Activated CD8-positive, alpha-beta T cell treated with anti-CD3 and anti-CD28 coated beads for 36 hours (primary cell): ENCODE data around the gene POLR3H. TPM values are rescaled to one million over a fixed set of nuclear protein-coding genes. Genes with fewer than 3 reads are reported as not detected.
"Not testable (repeated sequence)": the region's sequence is repeated elsewhere in the genome, so short reads cannot be mapped to it uniquely, and the experiment has no call there.

ENCODE experiments used
- ATAC-seq: fragments of 200-7000 bp; cut with Tn5 transposase; one replicate; pipeline ENCODE4 v1.10.0; 2021; ENCODE audit warnings: mild to moderate bottlenecking, moderate library complexity
- CTCF ChIA-PET: fragments of 350-600 bp; sonication (Branson Sonifier 250); formaldehyde crosslinking; loops from one replicate; lab custom pipeline; 2021; ENCODE audit warnings: antibody characterized with exemption; lab: Charles Lee
- POLR2A ChIA-PET: fragments of 350-600 bp; sonication (Branson Sonifier 250); formaldehyde crosslinking; loops from one replicate; lab custom pipeline; 2021; ENCODE audit warnings: antibody characterized with exemption; lab: Charles Lee
- DNase-seq: peaks from one replicate; pipeline ENCODE4 v3.0.0-alpha.2; 2020
- H3K27ac Mint-ChIP-seq: one replicate; pipeline ENCODE4 v1.8.0; 2021; ENCODE audit warnings: mild to moderate bottlenecking, mixed read lengths
- H3K27me3 Mint-ChIP-seq: one replicate; pipeline ENCODE4 v1.8.0; 2021; ENCODE audit warnings: mixed read lengths
- H3K36me3 Mint-ChIP-seq: one replicate; pipeline ENCODE4 v1.8.0; 2021; ENCODE audit warnings: low read depth, mixed read lengths
- H3K4me1 Mint-ChIP-seq: one replicate; pipeline ENCODE4 v1.8.0; 2021; ENCODE audit warnings: low read depth, mixed read lengths
- H3K4me3 Mint-ChIP-seq: one replicate; pipeline ENCODE4 v1.8.0; 2021; ENCODE audit warnings: mild to moderate bottlenecking, moderate library complexity, mixed read lengths
- H3K9me3 Mint-ChIP-seq: one replicate; pipeline ENCODE4 v1.8.0; 2021; ENCODE audit warnings: mixed read lengths
- intact Hi-C: fragments of 100-400 bp; cut with micrococcal nuclease; formaldehyde crosslinking; loops from one replicate; pipeline ENCODE4 v1.10.0; 2022
- total RNA-seq, 2 experiments: library from RNA; stranded (reverse); gene quantifications; one replicate each; pipeline ENCODE4 v1.2.3, GENCODE V29; 2021
- TF ChIP-seq, protein P1 (sequence below): fragments of 200-600 bp; IDR thresholded peaks from one replicate; pipeline ENCODE4 v1.8.0; 2022; ENCODE audit warnings: antibody characterized with exemption, mild to moderate bottlenecking

The POLR3H gene
- total RNA-seq, 2 experiments from 2014 or later = 26.8 to 29.0 TPM

DNA sequence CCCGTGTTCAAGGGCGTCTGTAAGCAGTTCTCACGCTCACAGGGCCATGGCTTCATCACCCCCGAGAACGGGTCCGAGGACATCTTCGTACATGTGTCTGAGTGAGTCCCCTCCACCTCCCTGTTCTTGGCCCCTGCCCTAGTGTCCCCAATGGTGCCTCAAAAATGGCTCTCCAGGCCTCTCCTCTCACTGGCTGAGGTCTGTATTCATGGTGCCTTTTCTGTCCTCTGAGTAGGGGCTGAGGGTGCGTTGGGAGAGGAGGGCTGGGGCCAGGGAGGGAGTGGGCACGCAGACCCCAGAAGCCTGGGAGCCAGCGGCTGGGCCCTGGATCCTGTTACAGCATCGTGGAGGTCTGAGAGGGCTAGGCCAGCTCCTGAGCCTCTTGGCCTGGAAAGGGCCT, 29.4 kb upstream of the POLR3H start:
- intact Hi-C loops = no loop called here
- no peak for ATAC-seq
- H3K4me3 Mint-ChIP-seq = no peak overlapping the region
- peaks cover 6% of the 10 kb centered on the region for H3K36me3 Mint-ChIP-seq
- no peaks in the 10 kb centered on the region for H3K9me3 Mint-ChIP-seq
- H3K27me3 Mint-ChIP-seq = no peaks in the 10 kb centered on the region
- CTCF ChIA-PET = interaction anchor here (0.7 kb wide), 1 partner anchor 94 kb away, joined by 3 read pairs; no protein-coding TSS in a partner anchor
- H3K27ac Mint-ChIP-seq = no peak overlapping the region
- no peaks in the 10 kb centered on the region for H3K4me1 Mint-ChIP-seq
- no peak for DNase-seq
- TF ChIP-seq, protein P1, sequence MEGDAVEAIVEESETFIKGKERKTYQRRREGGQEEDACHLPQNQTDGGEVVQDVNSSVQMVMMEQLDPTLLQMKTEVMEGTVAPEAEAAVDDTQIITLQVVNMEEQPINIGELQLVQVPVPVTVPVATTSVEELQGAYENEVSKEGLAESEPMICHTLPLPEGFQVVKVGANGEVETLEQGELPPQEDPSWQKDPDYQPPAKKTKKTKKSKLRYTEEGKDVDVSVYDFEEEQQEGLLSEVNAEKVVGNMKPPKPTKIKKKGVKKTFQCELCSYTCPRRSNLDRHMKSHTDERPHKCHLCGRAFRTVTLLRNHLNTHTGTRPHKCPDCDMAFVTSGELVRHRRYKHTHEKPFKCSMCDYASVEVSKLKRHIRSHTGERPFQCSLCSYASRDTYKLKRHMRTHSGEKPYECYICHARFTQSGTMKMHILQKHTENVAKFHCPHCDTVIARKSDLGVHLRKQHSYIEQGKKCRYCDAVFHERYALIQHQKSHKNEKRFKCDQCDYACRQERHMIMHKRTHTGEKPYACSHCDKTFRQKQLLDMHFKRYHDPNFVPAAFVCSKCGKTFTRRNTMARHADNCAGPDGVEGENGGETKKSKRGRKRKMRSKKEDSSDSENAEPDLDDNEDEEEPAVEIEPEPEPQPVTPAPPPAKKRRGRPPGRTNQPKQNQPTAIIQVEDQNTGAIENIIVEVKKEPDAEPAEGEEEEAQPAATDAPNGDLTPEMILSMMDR = no peak
- POLR2A ChIA-PET = interaction anchor here (1.2 kb wide), 1 partner anchor 16 kb away, joined by 6 read pairs; the partner anchor contains the start of gene PMM1

DNA sequence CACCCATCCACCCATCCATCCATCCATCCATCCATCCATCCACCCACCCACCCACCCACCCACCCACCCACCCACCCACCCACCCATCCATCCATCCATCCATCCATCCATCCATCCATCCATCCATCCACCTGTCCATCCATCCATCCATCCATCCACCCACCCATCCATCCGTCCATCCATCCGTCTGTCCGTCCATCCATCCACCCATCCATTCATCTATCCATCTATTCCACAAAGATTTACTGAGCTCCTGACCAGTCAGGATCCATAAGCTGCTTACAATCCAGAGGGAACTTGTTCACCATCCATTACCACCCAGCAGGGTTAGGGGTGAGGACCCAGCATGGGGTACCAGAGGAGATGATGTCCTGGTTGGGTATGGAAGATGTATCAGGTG, 28.0 kb upstream of the POLR3H start:
- H3K27ac Mint-ChIP-seq, H3K9me3 Mint-ChIP-seq, H3K4me3 Mint-ChIP-seq, H3K36me3 Mint-ChIP-seq, H3K4me1 Mint-ChIP-seq, ATAC-seq, intact Hi-C loops, DNase-seq, H3K27me3 Mint-ChIP-seq: not testable (repeated sequence)
- POLR2A ChIA-PET = interaction anchor here (1.1 kb wide), 1 partner anchor 47 kb away, joined by 4 read pairs; no protein-coding TSS in a partner anchor
- CTCF ChIA-PET = interaction anchor here (1.0 to 1.1 kb wide), 2 partner anchors 28 to 169 kb away, joined by 3 to 4 read pairs; partner anchors contain the start of gene POLR3H

DNA sequence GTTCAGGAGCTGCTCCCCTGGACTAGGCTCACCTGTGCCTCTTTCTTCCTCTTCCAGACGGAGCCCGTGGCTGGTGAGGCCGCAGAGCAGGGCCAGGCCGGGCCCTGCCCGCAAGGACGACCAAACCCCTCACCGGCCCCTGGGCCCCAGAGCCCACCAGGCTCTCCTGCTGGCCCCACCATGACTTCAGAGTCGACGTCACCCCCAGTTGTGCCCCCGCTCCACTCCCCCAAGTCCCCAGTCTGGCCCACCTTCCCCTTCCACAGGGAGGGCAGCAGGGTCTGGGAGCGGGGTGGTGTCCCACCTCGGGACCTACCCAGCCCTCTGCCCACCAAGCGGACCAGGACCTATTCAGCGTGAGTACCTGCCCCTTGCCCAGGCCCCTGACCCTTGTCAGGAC, 27.5 kb upstream of the POLR3H start:
- no peak overlapping the region for H3K27ac Mint-ChIP-seq
- POLR2A ChIA-PET = interaction anchor here (1.0 kb wide), 1 partner anchor 12 kb away, joined by 4 read pairs; no protein-coding TSS in a partner anchor

DNA sequence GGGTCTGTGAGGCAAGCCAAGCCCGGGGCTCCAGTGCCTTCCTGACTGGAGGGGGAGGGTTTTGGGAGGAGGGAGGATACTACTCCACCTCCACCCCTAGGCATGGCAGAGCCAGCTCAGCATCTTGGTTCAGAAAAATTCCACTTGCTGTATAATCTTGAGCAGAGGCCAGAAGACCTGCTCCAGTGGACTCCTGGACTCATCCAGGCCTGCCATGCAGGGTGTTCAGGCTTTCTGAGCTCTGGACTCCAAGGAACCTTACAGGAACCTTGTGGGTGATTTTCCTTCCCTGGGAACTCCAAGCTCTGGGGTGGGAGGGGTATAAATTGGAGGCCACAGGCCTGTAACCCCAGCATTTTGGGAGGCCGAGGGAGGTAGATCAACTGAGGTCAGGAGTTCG, 26.0 kb upstream of the POLR3H start:
- Mint-ChIP-seq H3K4me3 (no peak overlapping the region), H3K27me3 (no peaks in the 10 kb centered on the region), H3K27ac (no peak overlapping the region), H3K9me3 (no peaks in the 10 kb centered on the region), H3K4me1 (peaks cover 5% of the 10 kb centered on the region), H3K36me3 (no peaks in the 10 kb centered on the region)
- intact Hi-C loops = no loop called here
- TF ChIP-seq, protein P1 = no peak
- ChIA-PET CTCF (no interaction called here), POLR2A (interaction anchor here (0.8 to 1.5 kb wide), 4 partner anchors 20 to 119 kb away, joined by 3 to 7 read pairs (median 3); partner anchors contain the start of genes DESI1, PMM1, SNU13 and XRCC6)
- ATAC-seq = no peak
- no peak for DNase-seq

More for the DNA sequence above, 27.5 kb upstream of the POLR3H start:
- DNase-seq = no peak
- no peaks in the 10 kb centered on the region for H3K27me3 Mint-ChIP-seq
- no peak for ATAC-seq
- intact Hi-C loops = no loop called here
- CTCF ChIA-PET = interaction anchor here (1.1 kb wide), 1 partner anchor 168 kb away, joined by 3 read pairs; no protein-coding TSS in a partner anchor
- peaks cover 5% of the 10 kb centered on the region for H3K36me3 Mint-ChIP-seq
- TF ChIP-seq, protein P1 = no peak
- no peaks in the 10 kb centered on the region for H3K9me3 Mint-ChIP-seq
- no peaks in the 10 kb centered on the region for H3K4me1 Mint-ChIP-seq
- no peak overlapping the region for H3K4me3 Mint-ChIP-seq

DNA sequence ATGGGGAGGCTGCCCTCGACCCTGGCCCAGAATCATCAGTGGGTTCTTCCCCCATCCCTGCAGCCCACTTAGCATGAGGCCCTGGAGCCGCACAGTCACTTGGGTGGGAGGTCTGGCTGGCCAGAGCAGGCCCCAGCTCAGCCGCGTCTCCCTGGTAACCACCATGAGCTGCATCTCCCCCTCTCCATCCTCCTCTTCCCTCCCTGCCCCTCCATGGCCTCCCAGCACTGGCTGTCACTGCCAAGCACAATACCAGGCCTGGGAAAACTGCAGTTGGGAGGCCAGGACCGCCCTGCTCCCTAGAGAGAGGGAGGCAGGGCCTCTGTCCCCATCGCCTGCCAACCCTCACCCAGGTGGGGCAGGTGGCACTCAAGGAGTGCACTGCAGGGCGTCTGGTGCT, 24.5 kb upstream of the POLR3H start:
- Mint-ChIP-seq H3K36me3 (no peaks in the 10 kb centered on the region), H3K27ac (no peak overlapping the region), H3K27me3 (no peaks in the 10 kb centered on the region), H3K4me1 (peaks cover 5% of the 10 kb centered on the region), H3K9me3 (no peaks in the 10 kb centered on the region), H3K4me3 (no peak overlapping the region)
- TF ChIP-seq, protein P1 = no peak
- no peak for DNase-seq
- CTCF ChIA-PET = interaction anchor here (1.2 kb wide), 1 partner anchor 29 kb away, joined by 3 read pairs; no protein-coding TSS in a partner anchor
- no peak for ATAC-seq
- intact Hi-C loops = no loop called here
- POLR2A ChIA-PET = interaction anchor here (1.1 kb wide), 1 partner anchor 20 kb away, joined by 4 read pairs; the partner anchor contains the start of gene PMM1
